Thymus (tissue), 11 donors: Measurements from ENCODE around the gene ANKRD44. TPM values are rescaled to one million over a fixed set of nuclear protein-coding genes. Genes with fewer than 3 reads are reported as not detected.
A peak's percentile ranks its signal among the peaks of the same experiment; 100 is the strongest.

Experiments used
- DNase-seq, 9 donors: peaks; one replicate each; pipeline ENCODE4 v3.0.0-alpha.2; 2013; ENCODE audit warnings: low spot score in 9 of 9, low read depth in 6 of 9, missing footprints in 1 of 9
- H3K27ac ChIP-seq, 2 donors: one replicate each; pipeline ENCODE4 v1.5.1; 2013; ENCODE audit warnings: control low read depth in 1 of 2, low read depth in 1 of 2, low read length in 1 of 2, mild to moderate bottlenecking in 1 of 2, moderate library complexity in 1 of 2
- H3K27me3 ChIP-seq, 2 donors: one replicate each; pipeline ENCODE4 v1.5.1; 2013; ENCODE audit warnings: low read length in 1 of 2; ENCODE audit not compliant: control insufficient read depth in 2 of 2, insufficient read depth in 1 of 2
- H3K36me3 ChIP-seq, 2 donors: one replicate each; pipeline ENCODE4 v1.5.1; 2013; ENCODE audit warnings: low read length in 1 of 2, mild to moderate bottlenecking in 1 of 2, moderate library complexity in 1 of 2; ENCODE audit not compliant: control insufficient read depth in 2 of 2, insufficient read depth in 2 of 2
- H3K4me1 ChIP-seq, 2 donors: one replicate each; pipeline ENCODE4 v1.5.1; 2013; ENCODE audit warnings: low read length in 2 of 2; ENCODE audit not compliant: control insufficient read depth in 2 of 2, insufficient read depth in 2 of 2
- H3K4me3 ChIP-seq, 2 donors: one replicate each; pipeline ENCODE4 v1.5.1; 2013; ENCODE audit warnings: low read length in 2 of 2, control low read depth in 1 of 2, mild to moderate bottlenecking in 1 of 2
- H3K9me3 ChIP-seq, 2 donors: one replicate each; pipeline ENCODE4 v1.5.1; 2013; ENCODE audit warnings: low read length in 1 of 2, mild to moderate bottlenecking in 1 of 2; ENCODE audit not compliant: control insufficient read depth in 2 of 2, insufficient read depth in 1 of 2
- WGBS: extraction: QIAGEN DNeasy Blood & Tissue Kit; methylation state at CpG from one replicate; pipeline ENCODE4 v1.1.7; 2013; 5-methylcytosine and 5-hydroxymethylcytosine counted together
- polyA plus RNA-seq: library from polyadenylated mRNA; stranded (reverse); fragments of 200-250 nt; gene quantifications from one replicate; pipeline ENCODE4 v1.2.3, GENCODE V29; 2013
- total RNA-seq: library from RNA; stranded (reverse); fragments of 120-200 nt; gene quantifications from one replicate; pipeline ENCODE4 v1.2.4, GENCODE V29; 2013
- donor health status: healthy.

ANKRD44 gene
- total and polyA plus RNA-seq, 2 donors, result 25.2 to 72.9 TPM

- H3K9me3 ChIP-seq, result no peaks in the 10 kb centered on the region
- no peak for DNase-seq
- WGBS, result 98% methylated on average over 2 of the region's 2 CpGs
Measured at GRCh38 chr2:197250084-197250397, 60.5 kb downstream of the ANKRD44 start.

GRCh38 chr2:197249381-197250083 lies 61.0 kb downstream of the ANKRD44 start:
- peaks cover 11 to 16% of the 10 kb centered on the region in 2 donors for H3K4me1 ChIP-seq
- no peaks in the 10 kb centered on the region for H3K9me3 ChIP-seq
- H3K4me3 ChIP-seq, result no peak overlapping the region
- no peak for DNase-seq
- H3K27me3 ChIP-seq, result no peaks in the 10 kb centered on the region
- peaks cover 10 to 12% of the 10 kb centered on the region in 2 donors for H3K36me3 ChIP-seq
- no peak overlapping the region for H3K27ac ChIP-seq
- WGBS, result 90% methylated on average over 3 of the region's 3 CpGs

More at GRCh38 chr2:197250084-197250397, 60.5 kb downstream of the ANKRD44 start:
- Histone ChIP-seq H3K4me1 (peaks cover 16 to 21% of the 10 kb centered on the region in 2 donors), H3K4me3 (no peak overlapping the region), H3K27ac (no peak overlapping the region), H3K36me3 (peaks cover 10 to 12% of the 10 kb centered on the region in 2 donors), H3K27me3 (no peaks in the 10 kb centered on the region)

- Histone ChIP-seq H3K27me3 (no peaks in the 10 kb centered on the region), H3K4me3 (no peak overlapping the region), H3K27ac (no peak overlapping the region), H3K9me3 (no peaks in the 10 kb centered on the region), H3K36me3 (peaks cover 10 to 12% of the 10 kb centered on the region in 2 donors), H3K4me1 (peaks cover 8 to 11% of the 10 kb centered on the region in 2 donors)
- DNase-seq, result no peak
- 51% methylated on average over 3 of the region's 3 CpGs for WGBS
Measured at GRCh38 chr2:197248623-197249022, 62.0 kb downstream of the ANKRD44 start.

- Histone ChIP-seq H3K27me3 (no peaks in the 10 kb centered on the region), H3K4me3 (no peak overlapping the region), H3K9me3 (no peaks in the 10 kb centered on the region), H3K27ac (no peak overlapping the region), H3K36me3 (peaks cover 10 to 12% of the 10 kb centered on the region in 2 donors), H3K4me1 (peaks cover 8 to 11% of the 10 kb centered on the region in 2 donors)
- no peak for DNase-seq
- WGBS, result 96% methylated on average over 4 of the region's 4 CpGs
Measured at GRCh38 chr2:197248001-197248401, 62.6 kb downstream of the ANKRD44 start.

- Histone ChIP-seq H3K27ac (no peak overlapping the region), H3K4me1 (peaks cover 15 to 16% of the 10 kb centered on the region in 2 donors), H3K36me3 (peaks cover 10 to 12% of the 10 kb centered on the region in 2 donors), H3K9me3 (no peaks in the 10 kb centered on the region), H3K4me3 (no peak overlapping the region), H3K27me3 (no peaks in the 10 kb centered on the region)
- no peak for DNase-seq
- 94% methylated on average over 5 of the region's 5 CpGs for WGBS
Measured at GRCh38 chr2:197247083-197247482, 63.5 kb downstream of the ANKRD44 start.

GRCh38 chr2:197245829-197246804 lies 64.5 kb downstream of the ANKRD44 start:
- no peaks in the 10 kb centered on the region for H3K27me3 ChIP-seq
- DNase-seq, result no peak
- no peak overlapping the region for H3K27ac ChIP-seq
- peaks cover 16 to 17% of the 10 kb centered on the region in 2 donors for H3K4me1 ChIP-seq
- 99% methylated on average over 6 of the region's 6 CpGs for WGBS
- peaks cover 10 to 12% of the 10 kb centered on the region in 2 donors for H3K36me3 ChIP-seq
- H3K9me3 ChIP-seq, result no peaks in the 10 kb centered on the region
- H3K4me3 ChIP-seq, result no peak overlapping the region

- Histone ChIP-seq H3K4me1 (peaks cover 26 to 31% of the 10 kb centered on the region in 2 donors), H3K4me3 (no peak overlapping the region), H3K27me3 (no peaks in the 10 kb centered on the region), H3K9me3 (no peaks in the 10 kb centered on the region), H3K36me3 (peaks cover 7 to 10% of the 10 kb centered on the region in 2 donors), H3K27ac (no peak overlapping the region)
- 97% methylated on average over 1 of the region's 1 CpG for WGBS
- DNase-seq, result no peak
Measured at GRCh38 chr2:197244349-197244748, 66.2 kb downstream of the ANKRD44 start.

- peak overlapping the region; percentile 13 to 43 for H3K27ac ChIP-seq
- peaks cover 5% of the 10 kb centered on the region in 2 donors for H3K36me3 ChIP-seq
- H3K27me3 ChIP-seq, result no peaks in the 10 kb centered on the region
- no peak for DNase-seq
- H3K9me3 ChIP-seq, result no peaks in the 10 kb centered on the region
- no peak overlapping the region for H3K4me3 ChIP-seq
- 78% methylated on average over 2 of the region's 2 CpGs for WGBS
- peaks cover 28 to 34% of the 10 kb centered on the region in 2 donors for H3K4me1 ChIP-seq
Measured at GRCh38 chr2:197242719-197243118, 67.9 kb downstream of the ANKRD44 start.

- no peaks in the 10 kb centered on the region for H3K36me3 ChIP-seq
- no peak for DNase-seq
- no peaks in the 10 kb centered on the region for H3K9me3 ChIP-seq
- no peaks in the 10 kb centered on the region for H3K27me3 ChIP-seq
- peaks cover 34 to 43% of the 10 kb centered on the region in 2 donors for H3K4me1 ChIP-seq
- H3K4me3 ChIP-seq, result no peak overlapping the region
- H3K27ac ChIP-seq, result peak overlapping the region in 1 of 2 donors; percentile 81
Measured at GRCh38 chr2:197241596-197241995, 69.0 kb downstream of the ANKRD44 start.
